Upper lobe of left lung (tissue), 4 donors: ENCODE data around the gene ZCCHC24.

Experiments
- CTCF ChIP-seq, 6 experiments: fragments of 450-650 bp in 4 of 6; fragments of 200-600 bp in 2 of 6; sonication (generic) in 2 of 6; IDR thresholded peaks; one replicate each; pipeline ENCODE4 v1.5.1; 2016 to 2019; ENCODE audit warnings: antibody characterized with exemption in 6 of 6
- POLR2A ChIP-seq, 4 donors: fragments of 450-650 bp; IDR thresholded peaks; one replicate each; pipeline ENCODE4 v1.5.1; 2016 to 2017; ENCODE audit warnings: antibody characterized with exemption in 4 of 4, mild to moderate bottlenecking in 2 of 4
- POLR2AphosphoS5 ChIP-seq, 2 donors: sonication (generic); formaldehyde crosslinking; IDR thresholded peaks; one replicate each; pipeline ENCODE4 v1.5.1; 2017; ENCODE audit warnings: antibody characterized with exemption in 2 of 2

- no peak for TF ChIP-seq CTCF (IDR thresholded peaks at IDR 0.05)
- TF ChIP-seq POLR2A (IDR thresholded peaks at IDR 0.05): no peak
- TF ChIP-seq POLR2AphosphoS5 (IDR thresholded peaks at IDR 0.05): no peak
Measured at GRCh38 chr10:79358811-79359210, 86.6 kb downstream of the ZCCHC24 start.
